ENCODE results near the gene MYO1F.

MYO1F gene

GRCh38 chr19:8600064-8600463 lies 22.8 kb upstream of the MYO1F start:
- peaks cover 5% of the 10 kb centered on the region; the same call in 1 of the 2 replicates for H3K9me3 ChIP-seq (ENCODE audit: control insufficient read depth, insufficient read depth, low read length)
- no peaks in the 10 kb centered on the region for H3K27me3 ChIP-seq (ENCODE audit: control insufficient read depth, insufficient read depth, low read length)
- H3K4me3 ChIP-seq (ENCODE audit: low read depth, low read length): no peak overlapping the region
- H3K9ac ChIP-seq (ENCODE audit: low read depth, low read length): no peak overlapping the region
- no peak overlapping the region for H3K27ac ChIP-seq (ENCODE audit: low read depth, low read length)
- H3K36me3 ChIP-seq (ENCODE audit: control insufficient read depth, insufficient read depth, low read length): peaks cover 6% of the 10 kb centered on the region
- no peaks in the 10 kb centered on the region for H3K4me1 ChIP-seq (ENCODE audit: control insufficient read depth, insufficient read depth, low read length)

DNA sequence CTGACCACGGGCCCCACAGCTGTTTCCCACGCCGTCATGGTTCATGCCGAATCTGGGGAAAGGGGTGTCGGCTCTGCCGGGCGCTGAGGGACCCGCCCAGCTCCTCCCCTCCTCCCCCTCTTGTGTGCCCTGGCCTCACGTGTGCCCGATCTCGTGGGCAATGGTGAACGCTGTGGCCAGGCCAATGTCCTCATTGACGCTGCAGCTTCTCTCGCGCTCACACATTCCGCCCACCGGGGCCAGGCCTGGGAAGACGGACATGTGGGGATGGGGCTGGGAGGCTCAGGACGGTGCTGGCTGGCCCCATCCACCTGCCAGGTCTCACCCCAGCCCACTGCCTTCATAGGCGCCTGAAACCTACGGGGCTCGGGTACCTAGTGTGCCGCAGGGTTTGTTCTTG lies 18.9 kb upstream of the MYO1F start:
- no peak overlapping the region for H3K4me3 ChIP-seq (ENCODE audit: low read depth, low read length)
- H3K27me3 ChIP-seq (ENCODE audit: control insufficient read depth, insufficient read depth, low read length): peaks cover 12% of the 10 kb centered on the region; the same call in 1 of the 2 replicates
- H3K27ac ChIP-seq (ENCODE audit: low read depth, low read length): no peak overlapping the region
- H3K4me1 ChIP-seq (ENCODE audit: control insufficient read depth, insufficient read depth, low read length): peaks cover 5% of the 10 kb centered on the region; the same call in 1 of the 2 replicates
- no peaks in the 10 kb centered on the region for H3K9me3 ChIP-seq (ENCODE audit: control insufficient read depth, insufficient read depth, low read length)
- H3K36me3 ChIP-seq (ENCODE audit: control insufficient read depth, insufficient read depth, low read length): peaks cover 3% of the 10 kb centered on the region; the same call in 1 of the 2 replicates
- H3K9ac ChIP-seq (ENCODE audit: low read depth, low read length): no peak overlapping the region

GRCh38 chr19:8595651-8596050 lies 18.4 kb upstream of the MYO1F start:
- no peak overlapping the region for H3K4me3 ChIP-seq (ENCODE audit: low read depth, low read length)
- H3K27ac ChIP-seq (ENCODE audit: low read depth, low read length): no peak overlapping the region
- no peaks in the 10 kb centered on the region for H3K9me3 ChIP-seq (ENCODE audit: control insufficient read depth, insufficient read depth, low read length)
- H3K9ac ChIP-seq (ENCODE audit: low read depth, low read length): no peak overlapping the region
- peaks cover under 1% of the 10 kb centered on the region; the same call in 1 of the 2 replicates for H3K36me3 ChIP-seq (ENCODE audit: control insufficient read depth, insufficient read depth, low read length)
- peaks cover 5% of the 10 kb centered on the region; the same call in 1 of the 2 replicates for H3K4me1 ChIP-seq (ENCODE audit: control insufficient read depth, insufficient read depth, low read length)
- H3K27me3 ChIP-seq (ENCODE audit: control insufficient read depth, insufficient read depth, low read length): peaks cover 17% of the 10 kb centered on the region

DNA sequence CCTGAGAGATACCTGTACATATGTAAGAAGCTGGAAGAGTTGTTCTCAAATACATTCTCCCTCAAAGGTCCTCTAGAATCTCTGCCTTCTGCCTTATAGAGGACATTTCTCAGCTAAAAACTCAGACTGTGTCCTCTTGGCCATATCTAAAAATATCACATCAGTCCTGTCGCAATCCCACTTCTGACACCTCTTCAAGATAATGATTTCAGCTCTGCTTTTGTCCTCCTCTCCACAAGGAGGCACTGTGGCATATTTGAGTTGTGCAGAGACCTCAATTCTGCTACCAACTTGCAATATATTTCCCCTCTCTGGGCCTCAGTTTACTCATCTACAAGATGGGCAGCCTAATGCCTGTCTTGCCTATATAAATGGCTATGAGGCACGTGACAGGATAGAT lies 16.7 kb upstream of the MYO1F start:
- Histone ChIP-seq H3K9ac (ENCODE audit: low read depth, low read length) (no peak overlapping the region), H3K4me1 (ENCODE audit: control insufficient read depth, insufficient read depth, low read length) (peaks cover 5% of the 10 kb centered on the region; the same call in 1 of the 2 replicates), H3K4me3 (ENCODE audit: low read depth, low read length) (no peak overlapping the region), H3K27ac (ENCODE audit: low read depth, low read length) (no peak overlapping the region), H3K36me3 (ENCODE audit: control insufficient read depth, insufficient read depth, low read length) (no peaks in the 10 kb centered on the region), H3K9me3 (ENCODE audit: control insufficient read depth, insufficient read depth, low read length) (no peaks in the 10 kb centered on the region), H3K27me3 (ENCODE audit: control insufficient read depth, insufficient read depth, low read length) (peaks cover 18% of the 10 kb centered on the region)

- Histone ChIP-seq H3K9ac (ENCODE audit: low read depth, low read length) (no peak overlapping the region), H3K9me3 (ENCODE audit: control insufficient read depth, insufficient read depth, low read length) (no peaks in the 10 kb centered on the region), H3K27ac (ENCODE audit: low read depth, low read length) (no peak overlapping the region), H3K27me3 (ENCODE audit: control insufficient read depth, insufficient read depth, low read length) (peaks cover 18% of the 10 kb centered on the region), H3K36me3 (ENCODE audit: control insufficient read depth, insufficient read depth, low read length) (no peaks in the 10 kb centered on the region), H3K4me3 (ENCODE audit: low read depth, low read length) (peak overlapping the region; percentile 71), H3K4me1 (ENCODE audit: control insufficient read depth, insufficient read depth, low read length) (peaks cover 5% of the 10 kb centered on the region; the same call in 1 of the 2 replicates)
Measured at GRCh38 chr19:8592231-8593009, 15.2 kb upstream of the MYO1F start.

DNA sequence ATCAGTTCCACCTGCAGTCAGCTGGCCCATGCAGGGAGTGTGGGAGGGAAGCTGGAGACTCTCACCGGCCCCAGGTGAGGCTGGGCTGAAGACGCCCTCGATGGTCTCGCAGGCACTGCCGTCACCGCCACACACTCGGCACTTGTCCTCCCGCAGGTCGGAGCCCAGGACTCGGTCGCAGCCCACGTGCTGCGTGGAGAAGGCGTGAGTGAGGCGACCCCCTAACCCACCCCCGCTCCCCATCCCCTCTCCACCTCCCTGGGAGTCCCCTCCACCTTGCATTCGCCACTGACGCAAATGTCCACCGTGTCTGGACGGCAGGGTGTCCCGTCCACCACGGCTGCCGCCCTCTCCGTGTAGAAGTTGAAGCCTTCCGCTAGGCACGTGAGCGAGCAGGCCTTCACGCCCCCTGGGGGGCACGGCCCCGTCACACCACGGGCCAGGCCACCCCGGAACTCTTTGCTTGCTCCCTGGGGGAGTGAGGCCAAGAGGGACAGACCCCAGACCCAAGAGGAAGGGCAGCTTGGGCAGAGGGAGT lies 12.0 kb upstream of the MYO1F start:
- no peaks in the 10 kb centered on the region for H3K9me3 ChIP-seq (ENCODE audit: control insufficient read depth, insufficient read depth, low read length)
- H3K4me1 ChIP-seq (ENCODE audit: control insufficient read depth, insufficient read depth, low read length): peaks cover 5% of the 10 kb centered on the region; the same call in 1 of the 2 replicates
- no peak overlapping the region for H3K27ac ChIP-seq (ENCODE audit: low read depth, low read length)
- H3K36me3 ChIP-seq (ENCODE audit: control insufficient read depth, insufficient read depth, low read length): no peaks in the 10 kb centered on the region
- no peak overlapping the region for H3K9ac ChIP-seq (ENCODE audit: low read depth, low read length)
- H3K27me3 ChIP-seq (ENCODE audit: control insufficient read depth, insufficient read depth, low read length): peaks cover 22% of the 10 kb centered on the region
- no peak overlapping the region for H3K4me3 ChIP-seq (ENCODE audit: low read depth, low read length)

DNA sequence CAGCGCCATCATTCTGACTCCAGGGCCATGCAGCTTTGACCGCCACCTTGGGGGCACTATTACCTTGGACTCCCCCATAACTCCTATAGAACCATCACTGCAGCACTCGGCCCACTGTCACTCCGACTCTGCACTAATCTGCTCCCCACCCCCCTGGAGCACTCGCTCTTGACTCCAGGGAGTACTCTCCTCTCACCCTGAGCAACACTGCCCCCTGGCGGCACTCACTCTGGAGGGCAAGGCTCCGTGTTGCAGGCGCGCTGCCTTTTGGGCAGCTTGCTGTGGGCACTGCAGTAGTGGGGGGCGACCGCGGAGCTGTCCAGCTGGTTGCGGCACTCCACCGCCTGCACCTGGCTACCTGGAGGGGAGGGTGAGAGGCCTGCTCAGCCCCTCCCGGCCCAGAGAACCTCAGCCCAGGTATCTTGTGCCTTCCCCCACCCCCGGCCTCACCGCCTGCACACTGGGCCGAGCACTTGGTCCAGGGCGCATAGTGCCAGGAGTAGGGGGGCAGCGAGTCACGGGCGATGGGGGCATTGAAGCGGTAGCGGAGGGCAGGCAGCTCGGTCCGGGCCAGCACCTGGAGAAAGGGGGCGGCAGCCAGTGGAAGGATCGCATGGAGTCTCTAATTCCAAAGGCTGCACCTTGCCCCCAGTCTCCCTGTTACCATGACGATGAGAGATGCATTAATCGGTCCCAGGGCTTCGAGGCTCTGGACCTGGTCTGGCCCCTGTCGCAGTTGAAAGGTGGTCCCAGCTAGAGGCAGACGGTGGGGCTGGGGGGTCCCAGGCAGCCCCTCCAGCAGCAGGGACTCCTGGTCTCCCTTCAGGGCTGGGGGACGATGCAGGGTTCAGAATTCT lies 8.9 kb upstream of the MYO1F start:
- Histone ChIP-seq H3K27ac (ENCODE audit: low read depth, low read length) (no peak overlapping the region), H3K27me3 (ENCODE audit: control insufficient read depth, insufficient read depth, low read length) (peaks cover 9% of the 10 kb centered on the region), H3K4me1 (ENCODE audit: control insufficient read depth, insufficient read depth, low read length) (no peaks in the 10 kb centered on the region), H3K9me3 (ENCODE audit: control insufficient read depth, insufficient read depth, low read length) (no peaks in the 10 kb centered on the region), H3K36me3 (ENCODE audit: control insufficient read depth, insufficient read depth, low read length) (no peaks in the 10 kb centered on the region), H3K4me3 (ENCODE audit: low read depth, low read length) (no peak overlapping the region), H3K9ac (ENCODE audit: low read depth, low read length) (no peak overlapping the region)

GRCh38 chr19:8584965-8585893 lies 8.0 kb upstream of the MYO1F start:
- no peak overlapping the region for H3K9ac ChIP-seq (ENCODE audit: low read depth, low read length)
- H3K27me3 ChIP-seq (ENCODE audit: control insufficient read depth, insufficient read depth, low read length): 0 out of 2 replicates have a peak, but pooled peaks cover 4% of the 10 kb centered on the region
- no peak overlapping the region for H3K27ac ChIP-seq (ENCODE audit: low read depth, low read length)
- H3K4me1 ChIP-seq (ENCODE audit: control insufficient read depth, insufficient read depth, low read length): no peaks in the 10 kb centered on the region
- H3K36me3 ChIP-seq (ENCODE audit: control insufficient read depth, insufficient read depth, low read length): no peaks in the 10 kb centered on the region
- H3K4me3 ChIP-seq (ENCODE audit: low read depth, low read length): no peak overlapping the region
- H3K9me3 ChIP-seq (ENCODE audit: control insufficient read depth, insufficient read depth, low read length): no peaks in the 10 kb centered on the region

GRCh38 chr19:8580710-8581281 lies 3.6 kb upstream of the MYO1F start:
- no peaks in the 10 kb centered on the region for H3K36me3 ChIP-seq (ENCODE audit: control insufficient read depth, insufficient read depth, low read length)
- peaks cover 4% of the 10 kb centered on the region for H3K4me1 ChIP-seq (ENCODE audit: control insufficient read depth, insufficient read depth, low read length)
- H3K27me3 ChIP-seq (ENCODE audit: control insufficient read depth, insufficient read depth, low read length): no peaks in the 10 kb centered on the region
- H3K27ac ChIP-seq (ENCODE audit: low read depth, low read length): no peak overlapping the region
- H3K9ac ChIP-seq (ENCODE audit: low read depth, low read length): no peak overlapping the region
- no peaks in the 10 kb centered on the region for H3K9me3 ChIP-seq (ENCODE audit: control insufficient read depth, insufficient read depth, low read length)
- H3K4me3 ChIP-seq (ENCODE audit: low read depth, low read length): no peak overlapping the region

All from HUES48 (cell line).